Measurements from ENCODE around the gene KAT8. TPM values are rescaled to one million over a fixed set of nuclear protein-coding genes. Genes with fewer than 3 reads are reported as not detected.

The KAT8 gene
- total and polyA plus RNA-seq, 8 donors, result 31.5 to 71.7 (median 38.2) TPM

DNA sequence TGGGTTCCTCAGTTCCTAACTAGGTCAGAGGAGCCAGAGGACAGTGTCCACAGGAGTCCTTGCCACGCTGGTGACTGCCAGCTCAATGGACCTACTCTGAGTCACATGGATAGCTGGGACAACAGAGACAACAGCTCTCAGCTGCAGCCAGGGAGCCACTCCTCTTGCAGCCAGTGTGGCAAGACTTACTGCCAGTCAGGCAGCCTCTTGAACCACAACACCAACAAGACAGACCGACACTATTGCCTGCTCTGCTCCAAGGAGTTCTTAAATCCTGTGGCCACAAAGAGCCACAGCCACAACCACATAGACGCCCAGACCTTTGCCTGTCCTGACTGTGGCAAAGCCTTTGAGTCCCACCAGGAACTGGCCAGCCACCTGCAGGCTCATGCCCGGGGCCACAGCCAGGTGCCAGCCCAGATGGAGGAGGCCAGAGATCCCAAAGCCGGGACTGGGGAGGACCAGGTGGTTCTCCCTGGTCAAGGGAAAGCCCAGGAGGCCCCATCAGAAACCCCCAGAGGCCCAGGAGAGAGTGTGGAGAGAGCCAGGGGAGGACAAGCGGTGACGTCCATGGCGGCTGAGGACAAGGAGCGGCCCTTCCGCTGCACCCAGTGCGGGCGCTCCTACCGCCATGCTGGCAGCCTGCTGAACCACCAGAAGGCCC is 36.6 kb upstream of the KAT8 start:
- no peak overlapping the region for H3K27ac ChIP-seq
- no peaks in the 10 kb centered on the region for H3K27me3 ChIP-seq
- no peak overlapping the region for H3K4me3 ChIP-seq
- WGBS, 2 donors, result 94 to 96% methylated on average over 13 of the region's 13 CpGs
- no peaks in the 10 kb centered on the region for H3K9me3 ChIP-seq
- no peaks in the 10 kb centered on the region for H3K4me1 ChIP-seq
- intact Hi-C loops (cut with DNase I), result loop anchor here in 1 of 3 donors (10.0 kb wide), 1 partner anchor 96 kb away; the partner anchor contains the start of gene HSD3B7
- peak in 1 of 6 donors; percentile 9 for DNase-seq
- FAIRE-seq, result no peak
- ATAC-seq, result no peak
- peaks cover 0 to 45% (median 24%) of the 10 kb centered on the region in 3 donors for H3K36me3 ChIP-seq
- TF ChIP-seq, protein P1, sequence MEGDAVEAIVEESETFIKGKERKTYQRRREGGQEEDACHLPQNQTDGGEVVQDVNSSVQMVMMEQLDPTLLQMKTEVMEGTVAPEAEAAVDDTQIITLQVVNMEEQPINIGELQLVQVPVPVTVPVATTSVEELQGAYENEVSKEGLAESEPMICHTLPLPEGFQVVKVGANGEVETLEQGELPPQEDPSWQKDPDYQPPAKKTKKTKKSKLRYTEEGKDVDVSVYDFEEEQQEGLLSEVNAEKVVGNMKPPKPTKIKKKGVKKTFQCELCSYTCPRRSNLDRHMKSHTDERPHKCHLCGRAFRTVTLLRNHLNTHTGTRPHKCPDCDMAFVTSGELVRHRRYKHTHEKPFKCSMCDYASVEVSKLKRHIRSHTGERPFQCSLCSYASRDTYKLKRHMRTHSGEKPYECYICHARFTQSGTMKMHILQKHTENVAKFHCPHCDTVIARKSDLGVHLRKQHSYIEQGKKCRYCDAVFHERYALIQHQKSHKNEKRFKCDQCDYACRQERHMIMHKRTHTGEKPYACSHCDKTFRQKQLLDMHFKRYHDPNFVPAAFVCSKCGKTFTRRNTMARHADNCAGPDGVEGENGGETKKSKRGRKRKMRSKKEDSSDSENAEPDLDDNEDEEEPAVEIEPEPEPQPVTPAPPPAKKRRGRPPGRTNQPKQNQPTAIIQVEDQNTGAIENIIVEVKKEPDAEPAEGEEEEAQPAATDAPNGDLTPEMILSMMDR (IDR thresholded peaks at IDR 0.05), result no peak

DNA sequence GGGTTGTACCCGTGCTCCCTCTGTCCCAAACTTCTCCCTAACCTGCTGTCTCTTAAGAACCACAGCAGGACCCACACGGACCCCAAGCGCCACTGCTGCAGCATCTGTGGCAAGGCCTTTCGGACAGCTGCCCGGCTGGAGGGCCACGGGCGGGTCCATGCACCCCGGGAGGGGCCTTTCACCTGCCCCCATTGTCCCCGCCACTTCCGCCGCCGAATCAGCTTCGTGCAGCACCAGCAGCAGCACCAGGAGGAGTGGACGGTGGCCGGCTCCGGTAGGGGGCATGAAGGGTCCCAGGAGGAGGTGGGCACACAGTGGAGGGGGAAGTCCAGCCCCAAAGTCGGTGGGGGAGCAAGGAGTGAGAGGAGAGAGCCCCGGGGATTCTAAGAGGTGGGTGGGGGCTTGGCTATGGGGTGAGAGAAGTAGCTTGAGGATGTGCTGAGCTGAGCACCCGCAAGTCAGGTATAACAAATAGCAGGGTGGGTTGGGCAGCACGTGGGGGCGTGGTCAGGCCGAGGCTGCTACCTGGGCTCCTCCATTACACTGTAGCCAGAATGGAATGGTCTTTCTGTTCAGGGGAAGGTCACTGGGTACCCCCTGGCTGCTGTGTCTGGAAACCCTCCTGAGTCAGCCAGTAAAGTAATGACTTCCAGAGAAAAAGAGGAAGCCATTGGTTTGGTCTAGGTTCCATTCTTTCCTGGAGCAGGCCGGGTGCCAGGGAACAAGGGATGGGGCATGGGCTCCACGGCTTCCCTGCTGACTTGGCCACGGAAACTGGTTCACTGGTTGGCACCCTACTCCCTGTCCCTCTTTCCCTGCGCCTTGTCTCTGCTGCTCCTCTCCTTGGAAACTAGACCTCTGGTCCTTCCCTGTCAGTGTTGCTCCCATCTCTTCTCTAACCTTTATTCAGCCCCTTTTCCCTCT is 35.8 kb upstream of the KAT8 start:
- no peak overlapping the region for H3K27ac ChIP-seq
- TF ChIP-seq, protein P1 (IDR thresholded peaks at IDR 0.05), result no peak
- no peaks in the 10 kb centered on the region for H3K9me3 ChIP-seq
- no peak for ATAC-seq
- 83 to 90% methylated on average over 26 of the region's 26 CpGs for WGBS, 2 donors
- H3K27me3 ChIP-seq, result no peaks in the 10 kb centered on the region
- no peak overlapping the region for H3K4me3 ChIP-seq
- intact Hi-C loops (cut with DNase I), result loop anchor here in 1 of 3 donors (10.0 kb wide), 1 partner anchor 97 kb away; the partner anchor contains the start of gene HSD3B7
- peaks cover 0 to 42% (median 24%) of the 10 kb centered on the region in 3 donors for H3K36me3 ChIP-seq
- peak in 2 of 6 donors; percentile 15 to 35 for DNase-seq
- no peak for FAIRE-seq
- no peaks in the 10 kb centered on the region for H3K4me1 ChIP-seq

DNA sequence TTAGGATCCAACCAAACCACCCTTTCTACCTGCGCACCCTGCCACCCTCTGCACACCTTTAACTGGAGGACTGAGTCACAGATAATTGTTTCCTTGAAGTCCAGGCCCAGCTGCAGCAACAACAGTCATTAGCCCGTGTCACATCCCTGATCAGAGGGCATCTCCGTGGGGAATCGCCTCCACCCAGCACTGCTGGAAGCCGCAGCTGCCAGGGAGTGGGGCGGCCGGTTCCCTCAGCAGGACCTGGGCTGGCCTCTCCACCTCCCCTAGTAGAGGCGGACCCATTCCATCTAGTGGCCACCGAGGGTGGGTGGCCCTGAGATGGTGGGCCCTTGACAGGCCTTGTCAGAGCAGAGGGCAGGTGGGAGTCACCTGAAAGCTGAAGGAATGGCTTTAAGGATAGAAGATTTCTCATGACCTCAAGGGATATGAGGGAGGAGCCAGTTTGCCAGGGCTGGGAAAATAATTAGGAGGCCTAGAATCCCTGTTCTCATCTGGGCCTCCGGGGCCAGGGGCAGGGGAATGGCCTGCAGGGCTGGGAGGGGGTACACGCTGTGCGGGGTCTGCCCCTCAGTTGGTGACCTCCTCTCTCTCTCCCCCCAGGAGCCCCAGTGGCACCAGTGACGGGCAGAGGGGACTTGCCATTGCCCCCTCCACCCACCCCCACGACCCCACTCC is 35.0 kb upstream of the KAT8 start:
- Histone ChIP-seq H3K36me3 (peaks cover 0 to 33% (median 19%) of the 10 kb centered on the region in 3 donors), H3K27ac (no peak overlapping the region), H3K9me3 (no peaks in the 10 kb centered on the region), H3K4me3 (no peak overlapping the region), H3K27me3 (no peaks in the 10 kb centered on the region), H3K4me1 (no peaks in the 10 kb centered on the region)
- DNase-seq, result peak in 1 of 6 donors; percentile 8
- intact Hi-C loops (cut with DNase I), result loop anchor here in 1 of 3 donors (10.0 kb wide), 1 partner anchor 98 kb away; the partner anchor contains the start of gene HSD3B7
- TF ChIP-seq, protein P1 (IDR thresholded peaks at IDR 0.05), result no peak
- 75 to 82% methylated on average over 14 of the region's 14 CpGs for WGBS, 2 donors
- ATAC-seq, result no peak
- no peak for FAIRE-seq

DNA sequence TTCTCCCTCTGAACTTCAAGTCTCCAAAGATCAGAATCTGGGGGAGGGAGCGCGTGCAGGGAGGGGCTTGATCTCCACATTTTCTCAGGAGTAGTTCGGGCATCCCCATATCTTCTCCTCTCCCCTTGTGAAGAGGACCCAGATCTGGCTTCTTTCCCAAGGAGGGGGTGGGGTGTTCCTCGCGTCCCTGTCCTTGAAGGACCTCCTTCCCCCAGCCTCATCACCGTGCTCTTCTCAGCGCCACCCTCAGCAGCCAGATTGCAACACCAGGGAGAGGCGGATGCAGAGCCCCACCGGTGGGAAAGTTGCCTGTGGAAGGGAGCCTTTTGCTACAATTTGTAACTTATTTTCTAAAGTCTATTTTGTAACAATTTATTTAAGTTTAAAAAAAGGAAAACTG is 34.4 kb upstream of the KAT8 start:
- Histone ChIP-seq H3K4me3 (no peak overlapping the region), H3K27ac (no peak overlapping the region), H3K9me3 (no peaks in the 10 kb centered on the region), H3K36me3 (peaks cover 0 to 29% (median 14%) of the 10 kb centered on the region in 3 donors), H3K27me3 (no peaks in the 10 kb centered on the region), H3K4me1 (no peaks in the 10 kb centered on the region)
- intact Hi-C loops (cut with DNase I), result loop anchor here in 1 of 3 donors (10.0 kb wide), 1 partner anchor 98 kb away; the partner anchor contains the start of gene HSD3B7
- ATAC-seq (no peak), DNase-seq (no peak), FAIRE-seq (no peak)
- TF ChIP-seq, protein P1 (IDR thresholded peaks at IDR 0.05), result no peak
- WGBS, 2 donors, result 71% methylated on average over 9 of the region's 9 CpGs
